ENCODE measurements around the gene PLA2G4B.

The PLA2G4B gene, protein sequence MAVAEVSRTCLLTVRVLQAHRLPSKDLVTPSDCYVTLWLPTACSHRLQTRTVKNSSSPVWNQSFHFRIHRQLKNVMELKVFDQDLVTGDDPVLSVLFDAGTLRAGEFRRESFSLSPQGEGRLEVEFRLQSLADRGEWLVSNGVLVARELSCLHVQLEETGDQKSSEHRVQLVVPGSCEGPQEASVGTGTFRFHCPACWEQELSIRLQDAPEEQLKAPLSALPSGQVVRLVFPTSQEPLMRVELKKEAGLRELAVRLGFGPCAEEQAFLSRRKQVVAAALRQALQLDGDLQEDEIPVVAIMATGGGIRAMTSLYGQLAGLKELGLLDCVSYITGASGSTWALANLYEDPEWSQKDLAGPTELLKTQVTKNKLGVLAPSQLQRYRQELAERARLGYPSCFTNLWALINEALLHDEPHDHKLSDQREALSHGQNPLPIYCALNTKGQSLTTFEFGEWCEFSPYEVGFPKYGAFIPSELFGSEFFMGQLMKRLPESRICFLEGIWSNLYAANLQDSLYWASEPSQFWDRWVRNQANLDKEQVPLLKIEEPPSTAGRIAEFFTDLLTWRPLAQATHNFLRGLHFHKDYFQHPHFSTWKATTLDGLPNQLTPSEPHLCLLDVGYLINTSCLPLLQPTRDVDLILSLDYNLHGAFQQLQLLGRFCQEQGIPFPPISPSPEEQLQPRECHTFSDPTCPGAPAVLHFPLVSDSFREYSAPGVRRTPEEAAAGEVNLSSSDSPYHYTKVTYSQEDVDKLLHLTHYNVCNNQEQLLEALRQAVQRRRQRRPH

DNA sequence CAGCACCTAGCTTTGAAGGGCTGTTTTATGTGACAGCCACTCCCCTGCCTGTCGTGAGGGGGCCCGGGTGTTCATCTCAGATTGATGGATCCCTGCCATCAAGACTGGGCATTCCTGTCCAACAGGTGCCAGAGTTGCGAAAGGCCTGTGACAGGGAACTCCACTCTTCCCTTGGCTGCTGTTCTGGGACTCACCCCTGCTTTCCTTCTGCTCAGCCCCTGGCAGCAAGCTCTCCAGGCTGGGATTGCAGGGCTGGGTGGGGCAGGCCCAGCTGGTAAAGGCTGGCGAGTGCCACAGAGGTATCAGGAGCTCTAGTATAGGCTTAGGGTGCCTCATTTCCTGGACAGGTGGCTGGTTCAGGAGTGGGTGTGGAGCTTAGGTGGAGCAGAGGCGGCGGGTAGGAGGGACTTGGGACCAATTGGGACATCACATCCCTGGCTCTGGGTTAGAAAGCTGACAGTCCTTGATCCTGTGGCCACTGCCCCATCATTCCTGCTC lies at the start of gene PLA2G4B:
Gene PLA2G4B (plus strand): TSS at position 448 of the 498 bp plus-strand sequence. CDS start 67 bp downstream, outside the sequence.
- no peak for DNase-seq
- in situ Hi-C loops (cut with MboI; ENCODE audit: low pct_unique_long_range_greater_than_20kb, low sequenced_read_pairs), result no loop called here

DNA sequence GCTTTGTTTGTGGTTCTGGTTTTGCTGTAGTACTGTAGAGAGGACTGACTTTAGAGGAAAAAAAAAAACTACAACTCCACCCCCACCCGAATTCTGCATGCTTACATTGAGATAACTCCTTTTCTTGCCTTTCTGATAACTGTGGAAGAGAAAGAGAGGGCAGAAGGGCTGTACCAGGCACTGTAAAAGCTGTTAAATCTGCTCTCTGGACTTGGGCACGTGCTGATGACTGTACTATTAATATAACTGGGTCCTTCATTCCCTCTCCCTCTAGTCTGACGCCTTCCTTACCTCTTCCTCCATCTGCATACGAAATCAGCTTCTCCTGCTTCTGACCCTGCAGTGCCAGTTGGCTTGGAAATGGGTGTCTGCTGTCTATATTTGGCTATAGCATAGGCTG lies 49.4 kb upstream of the PLA2G4B start:
- in situ Hi-C loops (cut with MboI; ENCODE audit: low pct_unique_long_range_greater_than_20kb, low sequenced_read_pairs), result no loop called here
- no peak for DNase-seq

DNA sequence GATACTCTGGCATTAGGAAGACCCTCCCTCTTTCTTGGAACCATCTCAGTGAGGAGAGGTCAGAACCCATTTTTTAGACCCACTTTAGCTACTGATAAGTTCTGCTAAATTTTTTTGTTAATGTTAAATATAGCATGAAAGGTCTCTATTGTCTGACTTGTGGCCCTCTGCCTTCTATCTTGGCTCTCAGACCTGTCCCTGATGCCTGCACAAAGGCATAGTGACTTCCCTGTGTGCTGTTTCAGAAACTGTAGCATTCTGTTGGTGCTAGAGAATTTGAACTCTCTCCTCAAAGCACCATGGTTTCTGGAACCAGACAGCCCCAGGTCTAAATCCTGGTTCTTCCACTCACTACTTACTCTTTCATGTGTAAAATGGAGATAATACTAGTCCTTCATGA lies 49.0 kb upstream of the PLA2G4B start:
- DNase-seq, result no peak
- in situ Hi-C loops (cut with MboI; ENCODE audit: low pct_unique_long_range_greater_than_20kb, low sequenced_read_pairs), result no loop called here

DNA sequence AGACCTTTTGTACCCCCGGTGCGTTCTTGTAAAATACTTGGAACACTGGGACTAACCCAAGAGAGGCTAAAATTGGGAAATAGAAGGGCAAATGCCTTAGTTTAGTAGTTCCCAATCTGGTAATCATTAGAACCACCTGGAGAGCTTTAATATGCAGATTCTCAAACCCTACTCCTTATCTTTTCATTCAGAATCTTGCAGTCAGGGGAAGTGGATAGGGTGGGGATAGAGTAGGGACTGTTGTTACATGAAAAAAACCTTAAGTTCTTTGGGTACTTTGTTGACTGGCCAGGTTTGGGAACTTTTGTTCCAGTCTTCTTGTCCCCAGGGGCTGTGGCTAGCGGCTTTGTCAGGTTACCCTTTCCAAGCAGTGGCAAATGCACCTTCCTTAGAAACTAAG lies 48.5 kb upstream of the PLA2G4B start:
- no peak for DNase-seq
- in situ Hi-C loops (cut with MboI; ENCODE audit: low pct_unique_long_range_greater_than_20kb, low sequenced_read_pairs), result no loop called here

DNA sequence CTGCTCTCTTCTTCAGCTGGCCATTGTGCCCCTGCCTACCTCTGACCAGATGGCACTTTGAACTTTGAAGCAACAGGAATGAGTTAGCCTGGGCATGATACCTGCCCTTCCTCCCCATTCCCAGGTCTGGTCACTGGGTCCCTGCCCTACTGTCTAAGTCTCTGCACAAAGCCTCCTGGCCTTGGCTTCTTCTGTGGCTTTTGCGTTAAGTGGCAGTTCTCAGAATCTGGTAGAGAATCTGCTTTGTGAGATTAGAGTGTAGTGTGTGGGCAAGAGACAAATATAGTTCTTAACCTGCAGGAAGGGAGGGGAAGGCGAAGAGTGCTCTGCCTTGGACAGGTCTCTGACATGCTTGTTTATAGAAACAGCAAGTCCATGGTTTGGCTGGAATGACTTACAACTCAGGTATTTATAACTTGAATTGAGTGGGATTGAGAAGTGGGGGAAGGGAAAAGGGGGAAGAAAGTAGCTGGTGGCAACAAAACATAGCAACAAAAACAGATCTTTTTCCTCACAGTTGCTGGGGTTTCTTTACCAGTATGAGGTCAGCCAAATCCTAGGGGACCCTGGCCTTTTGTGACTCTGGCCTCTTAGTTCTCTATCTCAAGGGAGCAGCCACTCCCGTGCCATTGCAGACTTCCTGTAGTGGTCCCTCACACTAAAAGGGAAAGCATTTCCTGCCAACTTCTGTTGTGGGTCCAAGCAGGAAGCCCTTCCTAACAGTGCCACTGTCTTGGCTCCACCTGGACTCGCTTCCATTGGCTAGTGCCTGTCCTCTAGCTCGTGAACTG lies 47.7 kb upstream of the PLA2G4B start:
- peak; percentile 94 for DNase-seq
- in situ Hi-C loops (cut with MboI; ENCODE audit: low pct_unique_long_range_greater_than_20kb, low sequenced_read_pairs), result no loop called here

DNA sequence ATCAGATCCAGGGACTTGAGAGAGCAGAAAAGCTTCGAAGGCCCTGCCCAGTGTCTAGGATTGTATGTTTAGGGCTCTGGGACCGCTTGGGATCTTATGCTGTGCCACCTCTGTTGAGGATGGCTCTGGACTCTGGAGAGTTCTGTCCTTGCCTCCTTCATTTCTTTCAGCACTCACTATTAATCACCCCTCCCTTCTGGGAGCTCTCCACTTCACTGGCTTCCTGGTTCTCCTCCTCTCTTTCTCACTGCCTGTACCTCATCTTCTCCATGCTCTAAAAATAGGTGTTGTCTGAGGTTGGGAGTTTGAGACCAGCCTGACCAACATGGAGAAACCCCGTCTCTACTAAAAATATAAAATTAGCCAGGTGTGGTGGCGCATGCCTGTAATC lies 47.1 kb upstream of the PLA2G4B start:
- in situ Hi-C loops (cut with MboI; ENCODE audit: low pct_unique_long_range_greater_than_20kb, low sequenced_read_pairs), result no loop called here
- no peak for DNase-seq

DNA sequence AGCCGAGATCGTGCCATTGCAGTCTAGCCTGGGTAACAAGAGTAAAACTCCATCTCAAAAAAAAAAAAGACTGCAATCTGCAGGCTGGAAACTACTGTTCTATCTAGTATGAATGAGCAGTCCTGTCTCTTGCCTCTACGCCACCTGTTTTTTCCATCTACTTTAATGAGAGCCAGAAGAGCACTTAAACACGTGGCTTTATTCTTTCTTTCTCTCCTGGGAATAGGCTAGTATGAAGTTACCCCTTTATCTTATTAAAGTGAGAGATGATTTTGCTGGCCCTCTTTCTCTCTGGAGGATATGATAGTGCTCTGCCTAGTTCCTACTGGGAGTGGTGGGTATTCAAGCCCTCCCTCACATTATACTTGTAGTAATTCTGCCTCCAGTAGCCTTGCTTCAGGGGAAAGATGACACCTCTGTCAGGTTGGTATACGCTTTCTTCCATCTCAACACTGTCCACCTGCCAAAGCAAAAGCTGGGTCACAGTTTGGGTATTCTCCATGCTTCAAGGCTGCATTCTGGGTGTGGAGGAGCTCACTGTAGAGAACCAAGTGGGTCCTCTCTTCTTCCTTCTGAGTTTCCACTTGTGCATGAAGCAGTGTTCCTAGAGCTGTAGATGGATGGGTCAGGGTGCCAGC lies 46.5 kb upstream of the PLA2G4B start:
- in situ Hi-C loops (cut with MboI; ENCODE audit: low pct_unique_long_range_greater_than_20kb, low sequenced_read_pairs), result no loop called here
- no peak for DNase-seq

DNA sequence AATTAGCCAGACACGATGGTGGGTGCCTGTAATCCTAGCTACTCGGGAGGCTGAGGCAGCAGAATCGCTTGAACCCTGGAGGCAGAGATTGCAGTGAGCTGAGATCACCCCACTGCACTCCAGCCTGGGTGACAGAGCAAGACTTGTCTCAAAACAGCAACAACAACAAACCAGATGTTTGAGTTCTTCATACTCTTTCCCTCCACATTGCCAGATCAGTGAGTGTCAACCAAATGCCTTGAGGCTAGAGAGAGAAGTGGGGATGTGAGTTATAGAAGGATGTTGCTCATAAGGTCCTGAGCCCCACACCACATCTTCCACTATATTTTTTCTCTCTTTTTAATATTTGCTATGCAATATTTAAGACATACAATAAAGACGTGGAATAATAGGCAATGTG lies 44.6 kb upstream of the PLA2G4B start:
- no peak for DNase-seq
- in situ Hi-C loops (cut with MboI; ENCODE audit: low pct_unique_long_range_greater_than_20kb, low sequenced_read_pairs), result no loop called here

DNA sequence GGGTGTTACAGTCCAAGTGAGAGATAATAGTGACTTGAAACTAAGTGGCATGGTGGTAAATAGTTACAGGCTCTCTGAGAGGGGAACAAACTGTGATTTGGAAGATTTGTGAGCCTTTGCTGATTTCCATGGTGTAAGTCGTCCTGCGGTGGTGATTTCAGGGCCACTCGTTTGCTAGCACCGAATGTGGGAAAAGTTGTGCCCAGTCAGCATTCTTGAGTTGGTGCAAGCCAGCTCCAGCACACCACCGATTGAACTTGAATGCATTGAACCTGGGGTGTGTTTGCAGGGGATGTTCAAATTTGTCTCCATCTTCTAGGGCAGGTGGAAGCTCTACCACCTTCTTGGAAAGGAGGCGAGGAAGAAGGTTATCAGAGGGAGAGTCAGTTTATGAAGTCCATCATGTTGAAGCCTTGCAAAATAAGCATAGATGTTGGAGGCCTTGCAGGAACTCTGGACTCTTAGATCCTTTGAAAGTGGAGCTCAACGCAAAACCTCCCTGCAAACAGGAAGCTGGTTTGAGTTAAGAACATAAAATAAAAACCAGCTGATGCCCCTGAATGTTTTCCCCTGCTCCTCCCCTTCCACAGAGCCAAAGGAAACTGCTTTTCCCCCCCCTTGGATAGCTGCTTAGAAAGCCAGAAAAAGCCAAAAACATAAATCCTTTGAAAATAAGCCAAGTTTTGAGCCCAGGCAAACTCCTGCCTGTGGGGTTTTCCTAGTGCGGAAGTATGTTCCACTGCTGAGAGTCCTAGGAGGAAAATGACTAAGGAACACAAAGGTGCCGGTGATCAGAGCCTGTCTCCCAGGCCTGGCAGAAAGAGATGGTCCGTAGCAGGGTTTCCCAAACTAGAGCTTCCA lies 42.4 kb upstream of the PLA2G4B start:
- no peak for DNase-seq
- in situ Hi-C loops (cut with MboI; ENCODE audit: low pct_unique_long_range_greater_than_20kb, low sequenced_read_pairs), result no loop called here

DNA sequence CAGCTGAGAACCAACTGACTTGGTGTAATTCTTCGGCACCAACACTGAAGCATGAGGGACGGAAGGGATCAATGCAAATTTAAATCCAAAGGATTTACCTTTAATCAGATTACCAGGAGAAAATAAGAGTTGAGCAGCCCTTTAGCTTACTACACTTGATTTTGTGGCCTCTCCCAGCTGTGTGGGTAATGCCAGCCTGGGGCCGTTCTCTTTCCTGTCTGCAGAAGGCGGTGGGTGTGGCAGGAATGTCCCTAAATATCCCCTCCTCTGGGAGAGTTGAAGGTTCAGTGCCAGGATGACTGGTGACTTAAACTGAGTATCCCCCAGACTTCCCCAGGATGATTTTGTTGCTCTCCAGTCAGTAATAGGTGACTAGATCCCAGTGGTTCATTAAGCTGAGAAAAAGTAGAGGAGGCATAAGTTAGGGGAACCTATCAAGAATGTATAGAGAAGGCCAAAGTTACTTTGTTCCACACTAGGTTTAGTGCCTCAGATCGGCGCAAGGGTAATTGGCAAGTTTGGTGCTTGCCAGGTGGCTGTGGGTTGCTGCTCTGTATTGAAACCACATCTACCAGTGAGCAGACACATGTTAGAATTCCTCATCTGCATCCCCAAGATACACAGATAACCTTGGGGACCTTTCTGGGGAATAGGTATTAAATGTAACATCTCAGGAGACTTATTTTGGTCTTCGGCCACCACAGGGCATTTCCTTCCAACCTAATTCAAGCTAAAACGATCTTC lies 41.3 kb upstream of the PLA2G4B start:
- in situ Hi-C loops (cut with MboI; ENCODE audit: low pct_unique_long_range_greater_than_20kb, low sequenced_read_pairs), result no loop called here
- no peak for DNase-seq

DNA sequence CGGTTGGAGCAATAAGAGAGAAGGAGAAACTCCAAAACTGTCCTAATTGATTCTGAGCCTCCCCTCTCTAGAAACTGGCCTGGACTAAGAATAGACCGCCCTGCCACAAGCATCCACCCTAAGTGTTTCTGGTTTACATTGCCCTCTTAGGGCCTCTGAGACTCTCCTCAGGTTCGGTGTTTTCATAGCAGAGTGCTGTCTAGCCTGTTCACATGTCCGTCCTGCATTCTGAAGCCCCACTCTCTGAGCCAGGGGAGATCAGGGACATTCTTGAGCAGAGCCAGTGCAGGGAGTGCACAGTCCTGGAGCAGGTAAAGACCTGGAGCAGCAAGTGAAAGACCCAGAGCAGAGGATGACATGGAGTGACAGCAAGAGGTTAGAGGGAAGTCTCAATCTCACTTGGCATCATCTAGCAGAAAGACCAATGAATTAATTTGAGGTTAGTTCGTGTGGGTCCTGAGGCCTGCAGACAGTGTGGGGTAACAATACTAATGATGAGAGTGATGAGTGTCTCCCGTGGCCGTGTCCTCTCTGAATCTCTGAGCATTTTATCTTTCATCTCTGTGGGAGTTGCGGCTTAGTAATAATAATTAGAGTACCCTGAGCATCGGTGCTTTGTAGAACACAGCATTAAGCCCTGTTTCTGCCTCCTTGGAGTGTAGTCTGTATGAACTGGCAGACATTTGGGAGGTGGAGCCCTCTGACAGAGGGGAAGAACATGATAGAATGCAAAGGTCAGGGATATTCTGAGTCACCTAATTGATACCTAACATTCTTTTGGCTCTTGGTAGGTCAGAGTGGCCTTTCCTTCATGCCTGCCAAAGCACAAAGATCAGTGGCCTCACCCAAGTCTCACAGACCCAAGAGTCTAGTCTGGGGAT lies 39.8 kb upstream of the PLA2G4B start:
- DNase-seq, result no peak
- in situ Hi-C loops (cut with MboI; ENCODE audit: low pct_unique_long_range_greater_than_20kb, low sequenced_read_pairs), result no loop called here

DNA sequence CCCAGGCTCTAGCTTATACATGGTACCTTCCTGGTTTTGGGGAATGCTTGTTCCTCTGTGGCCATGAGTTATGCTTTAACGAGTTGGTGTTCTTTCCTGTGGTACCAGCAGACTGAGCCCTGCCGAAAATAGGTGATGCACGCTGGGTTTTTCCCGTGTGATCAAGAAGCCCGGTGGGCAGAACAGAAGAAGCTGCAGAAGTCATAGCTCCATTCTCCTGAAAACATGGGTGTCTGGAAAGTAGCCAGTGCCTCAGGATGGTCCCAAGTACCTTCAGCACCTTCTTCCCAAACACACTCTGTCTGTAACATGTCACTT lies 39.2 kb upstream of the PLA2G4B start:
- DNase-seq, result no peak
- in situ Hi-C loops (cut with MboI; ENCODE audit: low pct_unique_long_range_greater_than_20kb, low sequenced_read_pairs), result no loop called here

DNA sequence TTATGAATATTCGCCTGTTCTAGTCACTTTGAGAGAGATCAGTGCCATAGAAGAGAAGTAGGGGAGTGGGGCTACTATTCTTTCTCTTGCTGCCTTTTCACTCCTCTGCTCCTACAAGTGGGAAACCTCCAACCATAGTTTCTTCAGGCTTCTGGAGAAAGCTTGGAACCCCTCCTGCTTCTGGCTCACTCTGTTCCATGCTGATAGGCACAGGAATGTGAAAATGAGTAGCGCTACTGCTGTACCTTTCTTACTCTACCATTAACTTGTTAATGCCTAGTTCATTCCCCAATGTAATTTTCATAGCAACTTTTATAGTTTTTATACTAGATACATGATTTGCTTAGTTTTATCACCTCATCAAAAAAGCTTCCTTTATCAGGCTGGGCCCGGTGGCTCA lies 37.5 kb upstream of the PLA2G4B start:
- DNase-seq, result no peak
- in situ Hi-C loops (cut with MboI; ENCODE audit: low pct_unique_long_range_greater_than_20kb, low sequenced_read_pairs), result no loop called here

DNA sequence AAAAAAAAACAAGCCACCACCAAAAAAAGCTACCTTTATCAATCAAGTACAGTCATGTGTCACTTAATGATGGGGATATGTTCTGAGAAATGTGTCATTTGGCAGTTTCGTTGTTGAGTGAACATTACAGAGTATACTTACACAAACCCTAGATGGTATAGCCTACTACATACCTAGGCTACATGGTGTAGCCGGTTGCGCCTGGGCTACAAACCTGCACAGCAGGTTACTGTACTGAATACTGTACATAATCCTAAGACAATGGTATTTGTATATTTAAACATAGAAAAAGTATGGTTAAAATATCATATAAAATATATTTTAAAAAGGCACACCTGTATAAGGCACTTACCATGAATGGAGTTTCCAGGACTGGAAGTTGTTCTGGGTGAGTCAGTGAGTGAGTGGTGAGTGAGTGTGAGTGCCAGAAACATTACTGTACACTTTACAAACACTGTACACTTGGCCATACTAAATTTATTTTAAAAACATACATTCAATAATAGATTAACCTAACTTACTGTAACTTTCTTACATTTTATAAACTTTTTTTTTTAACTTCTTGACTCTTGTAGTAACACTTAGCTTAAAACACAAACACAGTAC lies 36.7 kb upstream of the PLA2G4B start:
- in situ Hi-C loops (cut with MboI; ENCODE audit: low pct_unique_long_range_greater_than_20kb, low sequenced_read_pairs), result no loop called here
- DNase-seq, result no peak

DNA sequence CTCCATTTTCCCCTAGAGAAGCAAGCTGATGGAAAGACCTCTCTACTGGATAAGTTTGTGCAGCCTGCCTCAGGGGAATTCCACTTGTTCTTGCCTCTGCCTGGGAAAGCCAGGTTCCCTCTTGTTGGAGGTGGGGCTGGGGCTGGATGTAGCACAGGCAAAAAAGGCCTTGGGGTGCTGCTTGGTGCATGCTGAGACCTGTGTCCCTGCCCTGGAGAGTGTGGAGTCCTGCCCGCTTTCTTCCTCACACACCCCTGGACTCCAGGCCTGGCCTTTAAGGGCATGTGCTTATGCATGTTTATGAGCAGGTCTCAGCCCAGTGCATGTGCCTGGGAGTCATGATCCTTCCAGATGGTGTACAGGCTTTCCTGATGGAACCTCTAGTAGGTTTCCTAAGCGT lies 34.3 kb upstream of the PLA2G4B start:
- in situ Hi-C loops (cut with MboI; ENCODE audit: low pct_unique_long_range_greater_than_20kb, low sequenced_read_pairs), result no loop called here
- no peak for DNase-seq

DNA sequence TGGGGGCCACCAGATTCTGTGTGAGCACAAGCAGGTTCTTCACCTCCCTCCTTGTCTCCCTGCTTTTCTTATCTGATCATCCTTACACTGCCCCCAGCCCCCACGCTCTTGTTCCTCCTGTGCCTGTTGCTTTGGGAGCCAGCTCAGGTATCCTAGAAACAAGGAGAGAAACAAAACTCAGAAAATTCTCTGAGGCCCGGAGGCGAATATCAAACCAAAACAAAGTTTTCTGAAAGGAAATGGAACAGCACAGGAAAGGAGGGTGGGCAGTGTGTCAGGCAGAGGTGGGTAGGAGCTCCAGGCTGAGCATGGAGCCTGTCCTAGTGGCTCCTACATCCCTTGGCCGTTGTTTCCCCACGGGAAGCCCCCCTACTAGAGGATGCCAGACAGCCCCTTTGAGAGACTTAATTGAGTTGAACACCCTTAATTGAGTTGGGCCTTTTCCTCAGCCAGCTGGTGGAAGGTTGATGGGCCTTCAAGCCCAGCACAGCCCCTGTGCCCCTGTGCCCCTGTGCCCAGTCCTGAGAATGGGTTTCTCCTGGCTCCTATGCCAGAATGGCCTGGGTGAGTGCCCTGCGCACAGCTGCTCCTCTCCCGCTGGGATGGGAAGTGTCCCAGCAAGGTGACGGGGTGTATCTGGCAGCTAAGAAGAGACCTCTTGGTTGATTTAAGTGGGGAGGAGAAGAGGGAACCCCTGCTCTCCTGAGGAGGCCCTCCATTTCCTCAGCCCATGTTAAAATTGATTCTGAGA lies 33.6 kb upstream of the PLA2G4B start:
- in situ Hi-C loops (cut with MboI; ENCODE audit: low pct_unique_long_range_greater_than_20kb, low sequenced_read_pairs), result no loop called here

More for the DNA sequence above, 33.6 kb upstream of the PLA2G4B start:
- no peak for DNase-seq
